ENCODE results near the gene VAMP2. TPM values are rescaled to one million over a fixed set of nuclear protein-coding genes. Genes with fewer than 3 reads are reported as not detected.

The VAMP2 gene
- total and polyA plus RNA-seq, 2 donors (not counting 1 experiment from before 2014, with no cell fraction given), result 162 to 209 TPM

- POLR2A ChIA-PET, result no interaction called here
- peaks cover 15% of the 10 kb centered on the region for H4K20me1 ChIP-seq (ENCODE audit: control insufficient read depth, insufficient read depth, low read length, poor library complexity, severe bottlenecking)
- CTCF ChIA-PET, result no interaction called here
These were observed 18.1 kb downstream of the VAMP2 start for GRCh38 chr17:8144401-8145231.

More at GRCh38 chr17:8144401-8145231, 18.1 kb downstream of the VAMP2 start:
- DNase-seq, result peak; percentile 37
- intact Hi-C loops (cut with micrococcal nuclease), result no loop called here
- peaks cover 1 to 2% of the 10 kb centered on the region in 2 donors for H3K4me1 ChIP-seq (ENCODE audit: control insufficient read depth in 2 of 2, insufficient read depth in 2 of 2, low read length in 2 of 2)
- no peaks in the 10 kb centered on the region for H3K9me3 ChIP-seq (ENCODE audit: control extremely low read depth in 1 of 3, control insufficient read depth in 2 of 3, insufficient read depth in 1 of 3, low read length in 2 of 3)
- no peaks in the 10 kb centered on the region for H3K27me3 ChIP-seq (replicated peaks in 1 of 4; ENCODE audit: control extremely low read depth in 1 of 4, control insufficient read depth in 3 of 4, insufficient read depth in 4 of 4, low read length in 3 of 4)
- Mint-ChIP-seq H3K27me3 (no peaks in the 10 kb centered on the region), H3K9me3 (ENCODE audit: insufficient read depth) (no peaks in the 10 kb centered on the region), H3K4me1 (peaks cover 8% of the 10 kb centered on the region), H3K27ac (no peak overlapping the region), H3K4me3 (no peak overlapping the region)
- peaks cover 0 to 79% of the 10 kb centered on the region in 2 experiments for H3K36me3 ChIP-seq (replicated peaks in 1 of 2; ENCODE audit: control extremely low read depth in 1 of 2, control insufficient read depth in 1 of 2, extremely low read depth in 1 of 2, insufficient read depth in 2 of 2, low read length in 1 of 2)
- H2AFZ ChIP-seq (ENCODE audit: insufficient read depth, low read depth, low read length, poor library complexity, severe bottlenecking), result no peak overlapping the region
- no peak overlapping the region for H3K27ac ChIP-seq (ENCODE audit: low read length in 2 of 2)
- 97% methylated on average over 14 of the region's 15 CpGs for WGBS (ENCODE audit: insufficient coverage)
- H3K79me2 ChIP-seq (ENCODE audit: control insufficient read depth, insufficient read depth, low read length), result peaks cover 18% of the 10 kb centered on the region
- no peak for ATAC-seq (ENCODE audit: low read depth)
- TF ChIP-seq CTCF (IDR thresholded peaks at IDR 0.05) (no peak), EZH2 (IDR thresholded peaks at IDR 0.05; ENCODE audit: borderline replicate concordance, insufficient read depth, low read depth, low read length, poor library complexity, severe bottlenecking) (no peak)
- H3K4me3 ChIP-seq (ENCODE audit: control extremely low read depth in 1 of 5, extremely low read depth in 1 of 5, insufficient read depth in 1 of 5, low read depth in 2 of 5, low read length in 4 of 5), result no peak overlapping the region
- H3K9ac ChIP-seq (ENCODE audit: low read length), result no peak overlapping the region
- no peak overlapping the region for H3K4me2 ChIP-seq (replicated peaks; ENCODE audit: low read depth, low read length, poor library complexity, severe bottlenecking)

All from B cell (primary cell).